Measurements from ENCODE around the gene RBFOX2. TPM values are rescaled to one million over a fixed set of nuclear protein-coding genes. Genes with fewer than 3 reads are reported as not detected.
"Not testable (repeated sequence)": the region's sequence is repeated elsewhere in the genome, so short reads cannot be mapped to it uniquely, and the experiment has no call there.

The RBFOX2 gene
- total RNA-seq (1 to 10 TPM; 6.1 to 7.1 TPM), polyA plus RNA-seq (0.86 TPM)

GRCh38 chr22:36028646-36029405, at the start of gene RBFOX2:
TSS of gene RBFOX2 (minus strand) at chr22:36028824. CDS start at chr22:36028425, 399 bp downstream.
- POLR2A ChIA-PET = no interaction called here
- Mint-ChIP-seq H3K4me3 (peak within 1 kb of the TSS; percentile 87 to 94 (median 92)), H3K9me3 (no peaks in the 10 kb centered on the region), H3K27ac (peak within 1 kb of the TSS; percentile 20 to 93 (median 79)), H3K27me3 (peaks cover 9 to 12% of the 10 kb centered on the region in 2 donors), H3K36me3 (peaks cover 0 to 7% (median 0%) of the 10 kb centered on the region in 3 donors), H3K4me1 (peaks cover 15 to 20% (median 18%) of the 10 kb centered on the region in 3 donors)
- H3K27ac ChIP-seq (ENCODE audit: low read depth, low read length) = peak within 1 kb of the TSS; percentile 3
- no peaks in the 10 kb centered on the region for H3K36me3 ChIP-seq (ENCODE audit: insufficient read depth, low read length)
- H3K9me3 ChIP-seq (ENCODE audit: low read length) = no peaks in the 10 kb centered on the region
- no peaks in the 10 kb centered on the region for H3K27me3 ChIP-seq (ENCODE audit: insufficient read depth, low read length, poor library complexity, severe bottlenecking)
- CTCF ChIA-PET = interaction anchor here (2.2 to 4.1 kb wide), 2 partner anchors 36 to 37 kb away, joined by 9 to 17 read pairs; no protein-coding TSS in a partner anchor
- peak; percentile 39 to 73 (median 54) for DNase-seq
- H3K4me1 ChIP-seq (ENCODE audit: insufficient read depth, low read length) = peaks cover 21% of the 10 kb centered on the region
- peak within 1 kb of the TSS; percentile 40 for H3K4me3 ChIP-seq (ENCODE audit: low read length)

- H3K4me3 ChIP-seq (ENCODE audit: low read length) = no peak overlapping the region
These were observed 48.6 kb upstream of the RBFOX2 start for GRCh38 chr22:36077271-36077670.

GRCh38 chr22:36075724-36076123, 47.1 kb upstream of the RBFOX2 start:
- Mint-ChIP-seq H3K9me3 (no peaks in the 10 kb centered on the region), H3K4me1 (peaks cover 0 to 3% (median 0%) of the 10 kb centered on the region in 3 donors), H3K36me3 (no peaks in the 10 kb centered on the region), H3K4me3 (no peak overlapping the region), H3K27ac (peak overlapping the region in 1 of 8 donors; percentile 24), H3K27me3 (no peaks in the 10 kb centered on the region)
- Histone ChIP-seq H3K4me1 (ENCODE audit: insufficient read depth, low read length) (no peaks in the 10 kb centered on the region), H3K36me3 (ENCODE audit: insufficient read depth, low read length) (no peaks in the 10 kb centered on the region), H3K4me3 (ENCODE audit: low read length) (no peak overlapping the region), H3K27ac (ENCODE audit: low read depth, low read length) (no peak overlapping the region), H3K27me3 (ENCODE audit: insufficient read depth, low read length, poor library complexity, severe bottlenecking) (no peaks in the 10 kb centered on the region), H3K9me3 (ENCODE audit: low read length) (no peaks in the 10 kb centered on the region)
- POLR2A ChIA-PET = no interaction called here
- DNase-seq = no peak
- CTCF ChIA-PET = interaction anchor here (0.7 to 4.8 kb wide), 2 partner anchors 10 kb away, joined by 3 to 27 read pairs; no protein-coding TSS in a partner anchor

More at GRCh38 chr22:36077271-36077670, 48.6 kb upstream of the RBFOX2 start:
- Mint-ChIP-seq H3K27me3 (no peaks in the 10 kb centered on the region), H3K27ac (no peak overlapping the region), H3K36me3 (no peaks in the 10 kb centered on the region), H3K4me3 (no peak overlapping the region), H3K4me1 (peaks cover 0 to 3% (median 0%) of the 10 kb centered on the region in 3 donors), H3K9me3 (no peaks in the 10 kb centered on the region)
- ChIA-PET POLR2A (no interaction called here), CTCF (interaction anchor here (1.4 to 4.8 kb wide), 2 partner anchors 9 to 12 kb away, joined by 3 to 27 read pairs; no protein-coding TSS in a partner anchor)
- Histone ChIP-seq H3K27ac (ENCODE audit: low read depth, low read length) (no peak overlapping the region), H3K9me3 (ENCODE audit: low read length) (no peaks in the 10 kb centered on the region), H3K36me3 (ENCODE audit: insufficient read depth, low read length) (no peaks in the 10 kb centered on the region), H3K27me3 (ENCODE audit: insufficient read depth, low read length, poor library complexity, severe bottlenecking) (no peaks in the 10 kb centered on the region), H3K4me1 (ENCODE audit: insufficient read depth, low read length) (no peaks in the 10 kb centered on the region)
- no peak for DNase-seq

- Mint-ChIP-seq H3K9me3 (no peaks in the 10 kb centered on the region), H3K4me1 (peaks cover 0 to 3% (median 0%) of the 10 kb centered on the region in 3 donors), H3K36me3 (no peaks in the 10 kb centered on the region), H3K27ac (no peak overlapping the region), H3K27me3 (no peaks in the 10 kb centered on the region), H3K4me3 (no peak overlapping the region)
- Histone ChIP-seq H3K27ac (ENCODE audit: low read depth, low read length) (no peak overlapping the region), H3K4me1 (ENCODE audit: insufficient read depth, low read length) (no peaks in the 10 kb centered on the region), H3K4me3 (ENCODE audit: low read length) (no peak overlapping the region), H3K36me3 (ENCODE audit: insufficient read depth, low read length) (no peaks in the 10 kb centered on the region), H3K27me3 (ENCODE audit: insufficient read depth, low read length, poor library complexity, severe bottlenecking) (no peaks in the 10 kb centered on the region), H3K9me3 (ENCODE audit: low read length) (no peaks in the 10 kb centered on the region)
- CTCF ChIA-PET = interaction anchor here (0.7 to 4.8 kb wide), 2 partner anchors 9 to 10 kb away, joined by 3 to 27 read pairs; no protein-coding TSS in a partner anchor
- POLR2A ChIA-PET = no interaction called here
- no peak for DNase-seq
These were observed 46.6 kb upstream of the RBFOX2 start for GRCh38 chr22:36075230-36075629.

DNA sequence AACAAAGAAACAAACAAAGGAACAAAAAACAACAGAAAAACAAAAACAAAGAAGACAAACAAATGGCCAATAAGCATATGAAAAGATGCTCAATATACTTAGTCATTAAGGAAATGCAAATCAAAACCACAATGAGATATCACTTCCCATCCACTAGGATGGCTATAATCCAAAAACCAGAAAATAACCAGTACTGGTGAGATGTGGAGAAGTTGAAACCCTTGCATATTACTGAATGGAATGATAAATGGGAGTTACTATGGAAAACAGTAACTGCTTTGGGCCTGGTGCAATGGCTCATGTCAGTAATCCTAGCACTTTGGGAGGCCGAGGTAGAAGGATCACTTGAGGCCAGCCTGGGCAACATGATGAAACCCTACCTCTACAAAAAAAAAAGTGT, 44.9 kb upstream of the RBFOX2 start:
- no peak overlapping the region for H3K27ac ChIP-seq (ENCODE audit: low read depth, low read length)
- H3K27me3 ChIP-seq (ENCODE audit: insufficient read depth, low read length, poor library complexity, severe bottlenecking) = no peaks in the 10 kb centered on the region
- H3K36me3 ChIP-seq (ENCODE audit: insufficient read depth, low read length) = no peaks in the 10 kb centered on the region
- H3K36me3 Mint-ChIP-seq = no peaks in the 10 kb centered on the region
- no peaks in the 10 kb centered on the region for H3K27me3 Mint-ChIP-seq
- peaks cover 0 to 2% (median 0%) of the 10 kb centered on the region in 5 donors for H3K9me3 Mint-ChIP-seq
- H3K4me1 ChIP-seq (ENCODE audit: insufficient read depth, low read length) = no peaks in the 10 kb centered on the region
- DNase-seq = no peak
- ChIA-PET POLR2A (no interaction called here), CTCF (no interaction called here)
- no peak overlapping the region for H3K27ac Mint-ChIP-seq
- no peaks in the 10 kb centered on the region for H3K4me1 Mint-ChIP-seq
- no peaks in the 10 kb centered on the region for H3K9me3 ChIP-seq (ENCODE audit: low read length)
- H3K4me3 Mint-ChIP-seq = no peak overlapping the region
- H3K4me3 ChIP-seq (ENCODE audit: low read length) = no peak overlapping the region

- CTCF ChIA-PET = interaction anchor here (1.5 kb wide), 1 partner anchor 14 kb away, joined by 3 read pairs; no protein-coding TSS in a partner anchor
- H3K27me3 Mint-ChIP-seq; H3K36me3 Mint-ChIP-seq; H3K9me3 ChIP-seq (ENCODE audit: low read length); H3K9me3 Mint-ChIP-seq; H3K4me3 ChIP-seq (ENCODE audit: low read length); H3K4me3 Mint-ChIP-seq; H3K27me3 ChIP-seq (ENCODE audit: insufficient read depth, low read length, poor library complexity, severe bottlenecking); POLR2A ChIA-PET; H3K27ac ChIP-seq (ENCODE audit: low read depth, low read length); DNase-seq; H3K4me1 Mint-ChIP-seq; H3K27ac Mint-ChIP-seq; H3K36me3 ChIP-seq (ENCODE audit: insufficient read depth, low read length); H3K4me1 ChIP-seq (ENCODE audit: insufficient read depth, low read length): not testable (repeated sequence)
These were observed 42.0 kb upstream of the RBFOX2 start for GRCh38 chr22:36070645-36071044.

- Histone ChIP-seq H3K27ac (ENCODE audit: low read depth, low read length) (no peak overlapping the region), H3K4me1 (ENCODE audit: insufficient read depth, low read length) (peaks cover 5% of the 10 kb centered on the region), H3K9me3 (ENCODE audit: low read length) (no peaks in the 10 kb centered on the region), H3K27me3 (ENCODE audit: insufficient read depth, low read length, poor library complexity, severe bottlenecking) (no peaks in the 10 kb centered on the region), H3K36me3 (ENCODE audit: insufficient read depth, low read length) (no peaks in the 10 kb centered on the region), H3K4me3 (ENCODE audit: low read length) (no peak overlapping the region)
- ChIA-PET CTCF (no interaction called here), POLR2A (no interaction called here)
- DNase-seq = no peak
- peaks cover 8 to 11% (median 8%) of the 10 kb centered on the region in 3 donors for H3K4me1 Mint-ChIP-seq
- peaks cover 0 to 2% (median 0%) of the 10 kb centered on the region in 5 donors for H3K9me3 Mint-ChIP-seq
- no peak overlapping the region for H3K4me3 Mint-ChIP-seq
- no peaks in the 10 kb centered on the region for H3K36me3 Mint-ChIP-seq
- no peaks in the 10 kb centered on the region for H3K27me3 Mint-ChIP-seq
- H3K27ac Mint-ChIP-seq = no peak overlapping the region
These were observed 40.7 kb upstream of the RBFOX2 start for GRCh38 chr22:36069368-36069767.

GRCh38 chr22:36068776-36069344, 40.2 kb upstream of the RBFOX2 start:
- Histone ChIP-seq H3K36me3 (ENCODE audit: insufficient read depth, low read length) (no peaks in the 10 kb centered on the region), H3K4me3 (ENCODE audit: low read length) (no peak overlapping the region), H3K4me1 (ENCODE audit: insufficient read depth, low read length) (peaks cover 5% of the 10 kb centered on the region), H3K27ac (ENCODE audit: low read depth, low read length) (no peak overlapping the region), H3K27me3 (ENCODE audit: insufficient read depth, low read length, poor library complexity, severe bottlenecking) (no peaks in the 10 kb centered on the region), H3K9me3 (ENCODE audit: low read length) (no peaks in the 10 kb centered on the region)
- Mint-ChIP-seq H3K27ac (no peak overlapping the region), H3K9me3 (peaks cover 0 to 2% (median 0%) of the 10 kb centered on the region in 5 donors), H3K27me3 (no peaks in the 10 kb centered on the region), H3K36me3 (no peaks in the 10 kb centered on the region), H3K4me1 (peaks cover 8 to 11% (median 8%) of the 10 kb centered on the region in 3 donors), H3K4me3 (no peak overlapping the region)
- POLR2A ChIA-PET = no interaction called here
- CTCF ChIA-PET = no interaction called here
- DNase-seq = no peak
